HG03457 (cell line): ENCODE measurements around the gene CD58.
"Not testable (repeated sequence)": the region's sequence is repeated elsewhere in the genome, so short reads cannot be mapped to it uniquely, and the experiment has no call there.

ENCODE experiments used
- ATAC-seq: cut with Tn5 transposase; IDR thresholded peaks from one replicate; pipeline ENCODE4 v1.9.1; 2021; ENCODE audit warnings: moderate number of reproducible peaks; ENCODE audit not compliant: unreplicated experiment

CD58 gene

GRCh38 chr1:116593401-116593800, 22.6 kb upstream of the CD58 start:
- not testable (repeated sequence) for ATAC-seq

DNA sequence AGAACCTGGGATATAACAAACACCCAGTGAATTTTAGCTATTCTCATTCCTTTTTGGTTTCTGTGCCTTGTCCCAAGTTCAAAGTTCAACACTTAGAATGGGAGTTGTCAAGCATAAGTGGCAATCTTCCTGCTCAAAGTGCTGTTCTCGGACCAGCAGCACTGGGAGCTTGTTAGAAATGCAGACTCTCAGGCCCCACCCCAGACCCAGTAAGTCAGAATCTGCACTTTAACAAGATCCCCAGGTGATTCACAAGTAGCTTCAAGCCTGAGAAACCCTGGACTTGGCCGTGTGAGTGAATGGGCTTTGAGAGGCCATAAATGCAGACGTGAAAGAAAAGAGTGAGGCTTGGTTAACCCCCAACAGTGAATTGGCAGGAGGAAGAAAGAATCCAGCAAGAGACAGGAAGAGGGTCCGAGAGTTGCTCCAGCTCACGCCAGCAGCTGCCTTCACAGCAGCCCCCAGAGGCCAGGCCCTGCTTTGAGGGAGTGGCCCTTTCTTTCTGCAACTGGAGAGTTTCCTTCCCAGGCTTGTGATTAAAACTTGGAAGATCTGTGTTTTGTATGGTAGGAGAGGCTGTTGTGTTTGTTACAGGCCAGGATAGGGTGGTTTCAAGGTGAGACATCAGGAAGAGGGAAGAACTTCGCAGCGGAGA, 21.3 kb upstream of the CD58 start:
- not testable (repeated sequence) for ATAC-seq

GRCh38 chr1:116591006-116591950, 20.5 kb upstream of the CD58 start:
- ATAC-seq: not testable (repeated sequence)

DNA sequence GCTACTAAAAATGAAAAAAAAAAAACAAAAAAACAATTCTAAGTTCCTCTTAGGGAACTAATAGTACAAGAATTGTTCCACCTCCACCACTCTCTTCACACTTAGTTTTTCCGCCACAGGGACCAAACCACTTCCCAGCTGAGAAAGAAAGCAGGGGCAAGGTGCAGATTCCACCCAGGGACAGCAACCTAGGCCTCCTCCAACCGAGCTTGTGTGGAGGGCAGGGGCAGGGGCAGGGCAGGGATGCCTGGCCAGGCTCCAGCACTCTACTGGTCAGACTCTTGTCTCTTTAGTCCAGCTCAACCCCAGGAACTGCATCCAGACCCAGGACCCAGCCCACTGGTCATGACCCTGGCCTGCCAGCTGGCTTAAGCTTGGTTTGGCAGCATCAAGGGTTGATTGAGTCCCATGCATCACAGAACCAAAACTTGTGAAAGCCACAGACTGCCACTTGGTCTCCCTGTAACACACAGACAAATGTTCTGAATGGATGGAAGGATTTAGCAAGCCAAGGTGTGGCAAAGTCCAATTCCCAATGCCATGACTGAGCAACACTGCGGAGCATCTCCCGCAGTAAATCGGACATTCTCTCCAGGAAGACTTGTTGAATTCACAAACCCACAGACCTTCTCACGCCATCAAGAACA, 19.7 kb upstream of the CD58 start:
- not testable (repeated sequence) for ATAC-seq

DNA sequence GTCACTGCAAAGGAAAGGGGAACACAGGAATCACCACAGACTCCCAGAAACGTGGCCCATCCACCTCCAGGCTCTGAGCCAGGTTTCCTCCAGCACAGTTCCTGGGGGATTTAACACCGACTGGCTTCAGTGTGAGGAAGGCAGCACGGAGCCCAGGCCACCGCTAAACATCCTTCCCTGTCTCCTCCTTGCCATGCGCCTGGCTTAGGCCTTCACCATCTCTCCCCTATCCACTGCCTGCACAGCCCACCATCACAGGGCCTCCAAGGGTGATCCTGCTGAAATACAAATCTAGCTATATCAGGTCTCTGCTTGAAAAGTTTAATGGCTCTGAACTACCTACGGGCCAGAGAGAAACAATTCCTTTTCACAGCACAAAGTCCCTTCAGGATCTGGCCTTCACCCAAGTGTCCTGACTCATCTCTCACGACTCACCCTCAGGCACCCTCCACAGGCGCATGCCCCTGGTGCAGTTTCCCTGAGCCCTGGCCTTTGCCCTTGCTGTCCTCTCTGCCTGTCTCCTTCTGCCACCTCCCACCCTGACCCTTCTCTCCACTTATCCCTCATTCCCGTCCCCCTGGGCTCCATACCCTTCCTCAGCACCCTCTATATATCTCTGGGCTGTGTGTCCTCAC, 18.4 kb upstream of the CD58 start:
- ATAC-seq: not testable (repeated sequence)

DNA sequence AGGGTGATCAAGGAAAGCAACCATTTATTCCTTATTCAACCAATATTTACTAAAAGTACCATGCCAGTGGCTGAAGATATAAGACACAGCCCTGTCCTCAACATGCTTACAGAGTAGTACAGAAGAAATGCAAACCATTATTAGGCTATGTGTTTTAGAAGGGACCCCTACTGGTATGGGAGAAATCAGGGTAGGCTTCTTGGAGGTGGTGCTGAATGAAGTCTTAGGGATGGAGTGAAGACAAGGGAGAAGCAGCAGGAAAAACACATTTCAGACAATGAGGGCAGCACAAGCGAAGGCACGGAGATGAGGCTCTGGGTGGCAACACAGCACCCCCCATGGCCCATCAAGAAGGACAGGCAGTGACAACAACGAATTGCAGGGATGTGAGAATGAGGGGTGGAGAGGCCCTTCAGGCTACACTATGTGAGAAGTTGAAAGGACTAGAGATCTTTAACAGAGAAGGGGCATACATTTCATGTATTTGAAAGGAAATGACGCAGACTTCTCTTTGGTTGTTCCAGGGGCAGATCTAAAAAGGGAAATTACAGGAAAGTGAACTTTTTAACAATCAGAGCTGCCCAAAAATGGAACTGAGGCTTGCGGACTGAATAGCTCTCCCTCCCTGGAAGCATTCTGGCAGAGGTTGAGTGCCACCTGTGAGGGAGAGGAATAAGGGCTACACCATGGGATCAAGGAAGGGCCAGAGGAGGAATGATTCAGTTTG, 16.8 kb upstream of the CD58 start:
- no peak for ATAC-seq

DNA sequence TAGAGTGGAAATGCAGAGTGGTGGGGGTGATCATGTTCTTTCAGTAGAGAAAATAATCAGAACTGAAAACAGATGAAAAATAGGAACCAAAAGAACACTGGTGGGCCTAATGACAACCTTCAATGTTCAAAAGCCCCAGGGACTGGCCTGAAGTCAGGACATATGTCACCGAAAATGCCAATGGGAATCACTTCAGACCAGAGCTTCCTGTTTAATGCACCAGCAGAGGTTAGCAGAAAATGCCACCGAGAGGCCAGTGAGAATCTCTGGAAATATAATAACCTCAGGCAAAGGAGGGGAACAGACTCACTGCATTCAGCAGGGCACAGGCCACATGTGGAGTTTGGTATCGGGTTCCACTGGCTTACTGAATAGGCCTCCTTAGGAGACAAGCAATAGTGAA, 15.9 kb upstream of the CD58 start:
- ATAC-seq: no peak

DNA sequence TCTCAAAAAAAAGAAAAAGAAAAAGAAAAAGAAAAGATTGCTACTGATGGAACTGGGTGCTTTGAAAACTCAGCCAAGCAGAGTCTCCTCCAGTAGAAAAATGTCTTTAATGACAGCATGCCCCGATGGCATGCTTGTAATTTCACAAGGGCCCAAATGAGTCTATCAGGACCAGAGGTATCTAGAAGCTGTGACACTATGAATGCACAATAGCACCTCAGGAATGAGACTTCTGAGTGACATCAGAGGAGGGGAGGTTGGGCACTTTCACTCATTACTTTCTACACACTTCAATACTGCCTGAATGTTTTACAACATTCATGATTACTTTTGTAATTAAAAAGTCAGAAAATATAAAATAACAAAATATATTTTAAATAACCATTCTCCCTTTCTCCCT, 15.1 kb upstream of the CD58 start:
- ATAC-seq: no peak

- no peak for ATAC-seq
Measured at GRCh38 chr1:116581323-116581885, 10.6 kb upstream of the CD58 start.

DNA sequence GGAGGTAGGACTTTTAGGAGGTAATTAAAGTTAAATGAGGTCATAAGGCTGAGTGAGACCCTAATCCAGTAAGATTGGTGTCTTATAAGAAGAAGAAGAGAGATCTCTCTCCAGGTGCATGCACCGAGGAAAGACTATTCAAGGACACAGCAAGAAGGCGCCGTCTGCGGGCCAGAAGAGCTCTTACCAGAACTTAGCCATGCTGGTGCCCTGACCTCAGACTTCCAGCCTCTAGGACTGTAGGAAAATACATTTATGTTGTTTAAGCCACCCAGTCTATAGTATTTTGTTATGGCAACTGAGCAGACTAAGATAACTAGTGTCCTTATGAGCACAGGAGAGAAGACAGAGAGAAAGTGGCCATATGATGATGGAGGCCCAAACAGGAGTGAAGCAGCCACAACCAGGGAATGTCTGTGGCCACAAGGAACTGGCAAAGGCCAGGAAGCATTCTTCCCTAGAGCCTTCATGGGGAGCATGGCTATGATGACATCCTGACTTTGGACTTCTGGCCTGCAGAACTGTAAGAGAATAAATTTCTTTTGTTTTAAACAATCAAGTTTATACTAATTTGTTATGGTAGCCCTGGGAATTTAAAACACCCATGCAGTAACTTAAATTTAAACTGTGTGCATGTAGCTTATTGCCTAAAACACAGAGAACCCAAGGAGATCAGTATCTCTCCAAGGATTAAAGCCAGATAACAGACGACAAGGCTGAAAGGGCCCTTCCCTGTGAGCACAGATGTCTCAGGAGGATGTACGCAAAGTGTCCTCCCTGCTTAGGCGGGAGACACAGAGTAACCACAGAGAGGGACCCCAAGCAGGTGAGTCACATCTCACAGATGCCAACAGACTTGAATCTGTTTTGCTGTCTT, 9.9 kb upstream of the CD58 start:
- no peak for ATAC-seq

DNA sequence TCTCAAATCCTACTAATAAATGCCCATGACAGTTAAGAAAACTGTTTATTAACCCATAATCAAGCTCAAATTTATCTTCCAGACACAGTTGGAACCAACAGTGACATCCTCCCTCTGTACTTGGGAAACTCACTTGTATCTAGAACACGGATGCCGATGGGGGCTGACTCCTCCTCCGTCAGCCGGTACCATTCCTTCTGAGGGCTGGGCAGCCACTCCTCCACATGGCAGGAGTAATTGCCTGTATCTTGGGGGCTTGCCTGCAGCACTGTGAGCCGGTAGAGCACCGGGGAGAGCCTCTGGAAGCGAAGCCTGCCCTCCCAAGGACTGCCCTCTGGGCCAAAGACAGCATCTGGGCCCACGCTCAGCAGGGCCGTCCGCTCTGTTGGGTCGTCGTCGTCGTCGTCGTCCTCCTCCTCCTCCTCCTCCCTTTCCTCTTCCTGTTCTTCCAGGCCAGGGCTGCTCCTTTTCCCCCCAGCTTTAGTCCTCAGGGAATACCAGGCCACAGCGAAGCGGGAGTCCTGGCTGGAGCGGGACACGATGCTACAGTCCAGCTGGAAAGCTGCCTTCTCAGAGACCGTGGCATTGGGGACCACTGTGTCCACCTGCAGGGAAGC, 8.5 kb upstream of the CD58 start:
- no peak for ATAC-seq

GRCh38 chr1:116578581-116578980, 7.8 kb upstream of the CD58 start:
- ATAC-seq: no peak

- ATAC-seq: no peak
Measured at GRCh38 chr1:116577759-116578314, 7.0 kb upstream of the CD58 start.

DNA sequence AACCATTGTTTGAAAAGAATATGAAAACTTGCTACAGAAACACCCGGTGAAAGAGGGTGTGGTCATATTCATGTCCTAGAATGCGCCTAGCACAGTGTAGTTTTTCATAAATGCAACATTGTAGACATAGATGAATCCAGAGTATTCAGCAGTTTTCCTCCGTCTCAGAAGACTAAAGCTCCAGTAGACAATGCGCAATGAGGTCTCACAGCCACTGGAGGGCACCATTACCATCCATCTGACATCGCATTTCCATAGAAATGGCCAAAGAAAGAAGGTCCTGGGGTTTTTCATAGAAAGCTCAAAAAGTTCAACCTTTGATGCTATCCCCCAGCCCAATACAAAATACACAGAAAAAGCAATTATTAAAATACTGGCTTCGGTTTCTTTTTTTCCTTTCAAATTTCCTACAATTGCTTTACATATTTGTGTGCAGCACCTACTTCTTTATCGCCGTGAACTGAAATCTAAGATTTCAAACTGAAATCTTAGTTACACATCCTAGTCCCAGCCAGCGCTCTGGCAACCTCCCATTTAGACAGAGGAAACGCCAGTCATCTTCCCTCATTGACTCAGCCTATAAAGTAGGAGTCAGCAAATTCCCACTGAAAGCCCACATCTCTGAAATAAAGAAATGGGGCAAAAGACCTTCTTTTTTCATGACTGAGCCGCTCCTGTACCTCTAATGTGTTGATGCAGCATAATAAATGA, 3.9 kb upstream of the CD58 start:
- no peak for ATAC-seq

DNA sequence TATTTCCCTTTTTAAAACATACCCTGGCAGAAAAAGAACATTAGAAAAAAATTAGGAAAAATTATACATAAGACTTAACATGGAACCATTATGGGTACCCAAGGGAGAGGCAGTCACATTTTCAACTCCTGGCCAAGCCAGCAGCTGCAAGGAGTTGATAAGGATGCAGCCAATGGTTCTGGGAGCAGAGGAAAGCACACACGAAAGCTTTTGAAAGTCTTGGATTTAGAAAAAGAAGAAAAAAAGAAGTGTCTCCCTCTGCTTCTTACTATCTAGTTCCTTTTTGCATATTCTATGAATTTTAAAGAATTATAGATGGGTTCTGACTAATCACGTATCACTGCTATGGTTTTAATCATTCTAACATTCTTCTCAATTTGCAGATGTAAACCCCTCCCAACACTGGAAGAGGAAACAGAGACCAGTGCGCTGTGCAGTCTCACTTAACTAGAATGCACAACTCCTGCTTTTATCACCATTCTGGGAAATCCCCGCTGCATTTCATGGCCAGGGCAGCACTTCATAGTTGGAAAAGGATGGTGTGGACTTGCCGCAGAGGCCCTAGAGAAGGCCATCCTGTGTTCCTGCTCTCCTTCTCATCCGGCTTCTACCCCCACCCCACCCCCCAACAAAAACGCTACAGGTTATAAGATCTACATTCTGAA, 2.7 kb upstream of the CD58 start:
- ATAC-seq: no peak

DNA sequence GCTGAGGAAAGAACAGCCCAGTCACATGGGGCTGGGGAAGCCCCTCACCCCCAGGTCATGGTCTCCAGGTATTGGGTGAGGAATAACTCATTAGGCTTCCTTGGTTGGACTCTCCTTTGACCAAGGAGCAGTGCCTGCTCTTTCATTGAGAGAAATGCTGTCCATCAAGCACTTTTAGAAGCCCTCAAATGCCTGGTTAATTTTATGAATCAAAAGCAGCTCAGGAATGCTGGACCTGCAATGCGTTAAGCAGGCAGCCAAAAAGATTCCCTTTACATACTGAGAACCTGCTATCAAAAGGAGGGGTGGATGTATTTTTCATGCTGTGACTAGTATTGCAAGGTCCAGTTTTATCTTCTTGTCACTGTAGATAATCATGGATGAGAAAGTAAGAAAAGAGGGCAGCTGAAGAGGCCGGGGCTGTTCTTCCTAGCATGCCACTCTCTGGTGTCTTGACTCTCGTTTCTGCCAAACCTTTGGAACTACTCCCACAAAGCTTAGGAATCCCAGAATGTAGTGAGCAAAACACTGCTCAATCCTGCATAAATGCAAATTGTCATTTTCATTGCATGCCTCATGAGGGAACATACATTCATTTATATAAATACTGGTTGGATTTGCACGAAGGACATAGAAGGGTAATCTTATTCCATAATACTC, 2.1 kb upstream of the CD58 start:
- no peak for ATAC-seq

- ATAC-seq: no peak
Measured at GRCh38 chr1:116572099-116572498, 1.3 kb upstream of the CD58 start.
